ENCODE results near the gene ETFA.
"Not testable (repeated sequence)": the region's sequence is repeated elsewhere in the genome, so short reads cannot be mapped to it uniquely, and the experiment has no call there.

The ETFA gene

GRCh38 chr15:76267077-76267476 is 44.2 kb downstream of the ETFA start:
- no peak for DNase-seq

- DNase-seq, result not testable (repeated sequence)
Measured at GRCh38 chr15:76265769-76266168, 45.5 kb downstream of the ETFA start.

GRCh38 chr15:76260246-76260938 is 50.9 kb downstream of the ETFA start:
- DNase-seq, result no peak

DNA sequence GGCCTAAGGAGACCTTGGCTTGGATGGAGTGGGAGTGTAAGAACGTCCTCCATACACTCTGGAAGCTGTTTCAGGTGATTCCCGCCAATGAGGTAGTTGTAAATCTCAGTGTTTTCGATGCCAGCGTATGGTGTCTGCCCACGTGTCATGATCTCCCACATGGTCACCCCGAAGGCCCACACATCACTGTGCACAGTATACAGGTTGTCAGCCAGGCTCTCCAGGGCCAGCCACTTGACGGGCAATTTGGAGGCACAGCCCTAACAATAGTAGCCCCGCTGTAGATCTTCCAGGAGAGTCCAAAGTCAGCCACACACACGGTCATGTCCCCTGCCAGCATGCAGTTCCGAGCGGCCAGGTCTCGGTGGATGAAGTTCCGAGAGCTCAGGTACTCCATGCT is 51.9 kb downstream of the ETFA start:
- DNase-seq, result no peak

DNA sequence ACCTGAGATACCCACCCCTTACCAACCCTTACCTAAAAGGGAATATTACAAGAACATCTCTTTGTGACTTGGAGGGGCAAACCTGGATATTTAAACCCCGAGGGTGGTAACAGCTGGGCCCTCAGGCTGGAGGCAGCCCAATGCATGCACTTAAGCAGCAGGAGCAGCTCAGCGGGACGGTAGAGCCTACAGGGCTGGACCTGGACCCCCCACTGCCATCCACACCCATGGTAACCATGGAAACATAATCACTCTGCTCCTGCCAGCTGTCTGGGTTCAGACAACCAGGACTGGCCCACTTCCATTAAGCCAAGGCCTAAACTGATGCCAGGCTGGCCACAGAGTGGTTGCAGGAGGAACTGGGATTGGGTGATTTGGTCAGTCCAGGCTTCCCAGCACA is 52.8 kb downstream of the ETFA start:
- no peak for DNase-seq

DNA sequence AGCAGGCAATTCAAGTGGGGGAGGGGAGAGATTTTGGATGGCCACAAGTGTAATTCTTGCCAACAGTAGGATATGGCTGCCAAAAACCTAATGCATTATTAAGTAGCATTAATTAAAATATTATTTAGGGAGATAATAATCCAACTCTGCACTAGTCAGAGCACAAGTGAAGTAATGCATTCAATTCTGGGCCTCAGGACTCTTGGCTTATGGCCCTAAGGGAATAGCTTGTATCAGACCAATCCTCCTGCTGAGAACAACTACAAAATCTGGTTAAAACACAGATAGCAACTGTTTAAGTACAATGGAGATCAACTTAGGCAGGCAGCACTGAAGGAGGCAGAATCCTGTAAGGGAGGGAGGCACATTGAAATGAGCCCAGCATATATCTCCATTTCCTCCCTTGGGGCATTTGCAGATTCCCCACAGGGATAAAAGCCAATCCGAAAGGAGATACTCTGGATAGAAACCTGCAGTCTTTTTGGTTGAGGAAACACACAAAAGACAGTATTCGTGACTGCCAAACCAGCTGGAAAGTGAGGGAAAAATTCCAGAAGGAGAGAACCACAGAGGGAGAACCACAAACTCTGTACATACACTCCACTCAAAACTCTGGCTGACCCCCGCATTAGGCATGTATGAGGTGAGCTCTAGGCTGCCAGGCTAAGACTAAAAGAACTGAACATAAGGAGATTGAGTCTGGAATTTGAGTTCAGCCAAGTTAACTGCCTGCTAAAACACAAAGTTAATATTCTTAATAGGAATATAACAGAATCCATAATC is 57.4 kb downstream of the ETFA start:
- no peak for DNase-seq

DNA sequence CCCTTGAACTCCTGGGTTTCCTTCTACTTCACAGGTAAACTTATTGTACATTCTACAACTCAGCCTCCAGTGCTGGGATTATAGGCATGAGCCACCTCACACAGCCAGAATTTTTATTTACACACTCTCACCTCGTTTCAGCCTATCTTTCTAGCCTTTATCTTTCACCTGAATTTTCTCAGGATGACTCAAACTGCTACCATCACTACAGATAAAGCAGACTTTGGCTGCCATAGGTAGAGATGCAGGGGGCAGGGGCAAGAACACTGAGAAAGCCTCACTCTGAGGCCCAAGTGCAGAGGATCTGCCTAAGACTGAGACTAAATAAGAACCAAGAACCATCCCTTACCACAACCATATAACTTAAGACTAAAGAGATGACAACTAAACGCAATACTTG is 59.0 kb downstream of the ETFA start:
- DNase-seq, result no peak

- DNase-seq, result no peak
Measured at GRCh38 chr15:76251717-76252116, 59.6 kb downstream of the ETFA start.

DNA sequence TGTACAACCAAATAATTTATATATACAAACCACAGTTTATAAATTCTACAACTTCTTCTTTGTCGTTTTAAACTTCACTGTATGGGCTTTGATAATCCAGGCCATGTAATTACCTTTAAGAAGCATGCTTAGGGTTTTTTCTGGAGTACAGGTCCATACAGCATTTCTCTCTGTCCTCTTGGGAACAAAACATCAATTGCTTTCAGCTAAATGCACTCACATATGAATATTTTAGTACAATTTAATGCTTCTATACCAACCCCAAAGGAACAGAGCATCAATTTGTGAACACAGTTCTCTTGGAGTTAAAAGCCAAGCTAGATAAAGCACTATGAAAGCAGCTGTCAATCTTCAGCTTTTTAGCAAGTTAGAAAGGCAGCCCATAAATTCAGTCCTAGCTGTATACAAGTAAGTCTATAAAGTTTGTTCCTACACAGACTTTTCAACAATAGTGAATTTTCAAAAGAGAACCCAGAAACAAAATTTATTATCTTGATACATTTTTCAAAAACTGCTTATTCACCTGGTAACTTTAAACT is 66.1 kb downstream of the ETFA start:
- no peak for DNase-seq

- DNase-seq, result no peak
Measured at GRCh38 chr15:76239786-76240185, 71.5 kb downstream of the ETFA start.

DNA sequence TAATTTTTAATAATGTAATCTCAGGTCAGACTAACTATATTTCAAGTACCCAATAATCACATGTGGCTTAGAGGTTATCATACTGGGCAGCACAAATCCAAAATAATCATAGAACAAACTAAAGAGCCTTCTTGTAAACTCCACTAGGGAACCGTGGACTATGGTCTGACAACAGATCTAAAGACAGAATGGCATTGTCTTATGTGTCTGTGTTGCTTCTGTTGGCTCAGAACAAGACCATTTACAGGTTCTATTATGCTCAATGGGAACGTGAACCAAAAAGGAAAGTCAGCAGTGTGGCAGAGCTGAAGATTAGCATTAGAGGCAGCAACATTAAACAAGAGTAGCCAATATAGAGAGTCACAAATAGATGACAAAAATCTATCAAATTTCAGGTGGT is 74.9 kb downstream of the ETFA start:
- no peak for DNase-seq

DNA sequence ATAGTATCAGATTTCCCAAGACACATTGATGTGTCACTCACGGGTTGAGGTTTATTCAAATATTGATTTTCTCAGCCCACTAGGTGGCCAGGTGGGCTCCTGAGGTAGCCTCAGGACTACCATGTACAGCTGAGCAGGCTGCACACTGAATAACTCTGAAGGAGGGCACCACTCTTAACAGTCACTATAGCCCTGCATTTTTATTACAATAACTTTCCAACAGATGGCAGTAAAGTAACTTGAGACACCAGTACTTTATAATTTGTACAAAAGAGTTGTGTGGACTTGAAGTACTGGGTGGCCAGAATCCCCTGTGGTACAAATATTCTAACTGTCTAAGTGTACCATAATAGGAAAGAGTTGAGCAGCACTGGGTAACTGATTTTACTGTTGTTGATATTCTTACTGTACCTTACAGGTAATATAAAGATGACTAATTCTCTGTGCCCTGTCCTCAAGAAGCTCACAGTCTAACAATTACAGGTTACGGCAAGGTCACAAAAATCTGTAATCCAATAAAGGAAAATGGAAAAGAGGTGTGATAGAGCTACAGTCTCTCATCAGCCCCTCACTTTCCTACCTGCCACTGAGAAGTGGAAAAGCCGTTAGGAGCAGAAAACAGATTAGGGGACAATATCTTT is 76.0 kb downstream of the ETFA start:
- DNase-seq, result no peak

- no peak for DNase-seq
Measured at GRCh38 chr15:76234337-76234889, 76.9 kb downstream of the ETFA start.

DNA sequence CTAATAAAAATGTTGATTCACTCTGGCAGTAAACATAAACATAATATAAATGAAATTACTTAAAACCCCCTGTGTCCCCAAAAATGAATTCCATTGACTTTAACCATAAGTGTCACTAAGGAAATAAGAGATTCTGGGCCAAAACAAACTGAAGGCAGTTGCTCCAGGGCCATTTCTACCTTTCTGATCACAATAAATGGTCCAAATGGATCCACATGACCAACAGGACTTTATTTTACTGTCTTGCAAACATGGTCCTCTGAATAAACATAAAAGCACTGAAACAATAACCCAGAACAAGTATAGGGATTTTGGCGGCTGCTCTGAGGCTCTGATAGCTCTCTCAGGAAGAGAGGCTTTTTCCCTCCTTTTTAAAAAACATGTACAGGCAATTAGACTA is 77.3 kb downstream of the ETFA start:
- DNase-seq, result no peak

- DNase-seq, result no peak
Measured at GRCh38 chr15:76229266-76229665, 82.0 kb downstream of the ETFA start.

- no peak for DNase-seq
Measured at GRCh38 chr15:76223521-76223920, 87.7 kb downstream of the ETFA start.

GRCh38 chr15:76222159-76222558 is 89.1 kb downstream of the ETFA start:
- DNase-seq, result no peak

DNA sequence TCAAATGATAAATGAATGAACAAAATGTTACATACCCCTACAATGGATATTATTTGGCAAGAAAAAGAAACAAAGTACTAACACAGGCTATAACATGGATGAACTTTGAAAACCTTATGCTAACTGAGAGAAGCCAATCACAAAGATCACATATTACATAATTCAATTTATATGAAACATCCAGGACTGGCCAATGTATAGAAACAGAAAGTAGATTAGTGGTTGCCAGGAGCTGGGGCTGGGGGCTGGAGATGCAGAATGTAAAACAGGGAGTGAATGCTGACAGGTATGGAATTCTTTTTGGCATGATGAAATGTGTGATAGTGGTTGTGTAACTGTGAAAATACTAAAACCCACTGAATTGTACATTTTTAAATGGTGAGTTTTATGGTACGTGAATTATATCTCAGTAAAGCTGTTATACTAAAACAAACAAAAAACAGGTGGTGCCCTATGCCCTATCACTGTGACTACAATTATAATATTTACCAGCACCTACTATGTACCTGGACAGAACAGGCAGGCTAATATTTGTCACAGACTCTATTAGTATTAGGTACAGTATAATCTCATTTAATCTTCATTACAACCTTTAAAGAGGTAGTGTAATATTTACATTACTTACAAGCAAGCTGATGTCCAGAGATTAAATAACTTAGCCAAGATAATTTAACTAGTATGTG is 90.0 kb downstream of the ETFA start:
- no peak for DNase-seq

DNA sequence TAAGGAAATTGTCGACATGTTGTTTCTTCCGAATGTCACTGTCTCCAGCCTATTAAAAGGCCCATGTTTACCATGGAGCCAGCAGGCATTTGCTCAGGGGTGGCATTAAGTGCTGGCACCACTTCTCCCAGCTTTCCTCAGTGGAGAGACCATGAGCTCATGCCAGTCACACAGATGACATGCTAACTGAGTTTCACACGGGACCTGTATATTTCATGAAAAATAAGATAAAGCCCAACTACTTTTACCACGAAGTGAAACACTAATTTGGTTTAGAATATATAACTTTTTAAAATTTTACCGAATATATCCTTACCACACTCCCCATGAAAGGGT is 93.4 kb downstream of the ETFA start:
- no peak for DNase-seq

GRCh38 chr15:76217029-76217881 is 94.0 kb downstream of the ETFA start:
- DNase-seq, result no peak

- DNase-seq, result no peak
Measured at GRCh38 chr15:76215634-76216033, 95.6 kb downstream of the ETFA start.

DNA sequence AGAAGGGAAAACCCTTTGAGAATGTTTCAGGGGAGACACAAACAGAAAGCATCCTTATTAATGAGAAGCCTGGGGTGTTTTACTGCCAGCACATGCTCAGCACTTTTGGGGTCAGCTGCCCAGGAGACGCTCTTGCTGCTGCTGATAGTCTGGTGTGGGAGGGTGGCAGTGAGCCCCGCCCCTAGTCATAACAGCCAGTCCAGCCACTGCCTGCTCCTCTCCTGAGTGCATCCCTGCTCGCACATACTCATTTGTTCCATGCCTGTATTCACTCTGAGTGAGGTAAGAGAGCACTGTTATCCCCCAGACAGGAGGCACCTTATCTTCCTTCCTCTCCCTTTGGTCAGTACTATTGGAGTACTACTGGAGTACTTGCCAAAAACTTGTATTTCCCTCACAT is 101.3 kb downstream of the ETFA start:
- no peak for DNase-seq
